Lower leg skin (tissue), 3 donors: ENCODE results near the gene PAOX.

Experiments
- CTCF ChIP-seq, 3 donors: fragments of 450-650 bp; IDR thresholded peaks; one replicate each; pipeline ENCODE4 v1.5.1; 2016; ENCODE audit warnings: antibody characterized with exemption in 3 of 3, mild to moderate bottlenecking in 3 of 3, moderate library complexity in 2 of 3
- POLR2A ChIP-seq, 2 donors: fragments of 450-650 bp; IDR thresholded peaks; one replicate each; pipeline ENCODE4 v1.6.1; 2016 to 2017; ENCODE audit warnings: antibody characterized with exemption in 2 of 2, mild to moderate bottlenecking in 1 of 2, moderate library complexity in 1 of 2

DNA sequence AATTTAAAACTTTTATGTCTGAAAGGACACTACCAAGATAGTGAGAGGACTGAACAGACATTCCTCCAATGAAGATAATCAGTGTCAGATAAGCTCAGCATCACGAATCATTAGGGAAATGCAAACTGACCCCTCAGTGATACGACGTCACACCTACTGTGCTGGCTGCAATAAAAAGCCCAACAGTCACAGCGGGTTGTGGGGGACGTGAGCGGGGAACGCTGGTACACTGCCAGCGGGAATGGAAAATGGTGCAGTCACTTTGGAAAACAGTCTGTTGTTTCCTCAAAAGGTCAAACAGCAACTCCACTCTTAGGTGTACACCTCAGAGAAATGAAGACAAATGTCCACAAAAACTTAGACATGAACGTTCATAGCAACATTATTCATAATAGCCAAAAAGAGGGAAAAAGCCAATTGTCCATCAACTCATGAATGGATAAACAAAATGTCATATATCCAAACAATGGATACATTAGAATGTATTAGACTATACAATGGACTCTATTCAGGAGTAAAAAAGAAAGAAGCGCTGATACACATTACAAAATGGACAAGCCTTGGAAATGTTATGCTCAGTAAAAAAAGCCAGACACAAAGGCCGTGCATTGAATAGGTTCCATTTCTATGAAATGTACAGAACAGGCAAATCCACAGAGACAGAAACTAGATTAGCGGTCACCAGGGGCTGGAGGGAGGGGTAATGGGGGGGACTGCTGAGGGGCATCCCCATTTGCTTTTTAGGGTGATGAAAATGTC lies 3.5 kb upstream of the PAOX start:
- TF ChIP-seq POLR2A (IDR thresholded peaks at IDR 0.05): no peak
- no peak for TF ChIP-seq CTCF (IDR thresholded peaks at IDR 0.05)
